Loucy (cell line): Measurements from ENCODE around the gene SLC8B1.

Experiments
- EZH2phosphoT487 ChIP-seq: fragments of 200-600 bp; IDR thresholded peaks from 2 replicates; pipeline ENCODE4 v1.6.1; 2018; ENCODE audit warnings: antibody characterized with exemption, mild to moderate bottlenecking, moderate library complexity, borderline replicate concordance
- TF ChIP-seq, protein P1 (sequence below): fragments of 200-600 bp; sonication (generic); conservative IDR thresholded peaks from 2 replicates; pipeline ENCODE4 v1.5.1; 2014; ENCODE audit warnings: mild to moderate bottlenecking, antibody characterized with exemption, low read length

DNA sequence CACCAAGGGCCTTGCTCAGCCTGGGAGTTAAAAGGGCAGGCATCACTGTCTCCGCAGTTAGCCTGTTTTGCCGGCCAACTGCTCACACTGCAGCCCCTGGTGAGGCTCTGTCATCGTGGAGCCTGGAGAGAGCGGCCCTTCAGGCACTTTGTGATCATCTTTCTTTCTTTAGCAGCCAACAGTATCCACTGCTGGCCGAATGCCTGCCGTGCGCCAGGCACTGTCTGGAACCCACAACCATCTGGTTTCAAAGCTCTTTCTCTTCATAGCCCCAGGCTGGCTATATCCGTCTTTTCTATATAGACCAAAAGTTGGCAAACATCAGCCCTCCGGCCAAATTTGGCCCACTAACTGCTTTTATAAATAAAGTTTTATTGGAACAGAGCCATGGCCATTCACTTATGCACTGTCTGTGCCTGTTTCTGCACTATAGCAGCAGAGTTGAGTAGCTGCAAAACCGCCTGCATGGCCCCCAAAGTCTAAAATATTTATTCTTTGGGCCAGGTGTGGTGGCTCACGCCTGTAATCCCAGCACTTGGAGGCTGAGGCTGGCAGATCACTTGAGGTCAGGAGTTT is 29.5 kb downstream of the SLC8B1 start:
- TF ChIP-seq, protein P1, sequence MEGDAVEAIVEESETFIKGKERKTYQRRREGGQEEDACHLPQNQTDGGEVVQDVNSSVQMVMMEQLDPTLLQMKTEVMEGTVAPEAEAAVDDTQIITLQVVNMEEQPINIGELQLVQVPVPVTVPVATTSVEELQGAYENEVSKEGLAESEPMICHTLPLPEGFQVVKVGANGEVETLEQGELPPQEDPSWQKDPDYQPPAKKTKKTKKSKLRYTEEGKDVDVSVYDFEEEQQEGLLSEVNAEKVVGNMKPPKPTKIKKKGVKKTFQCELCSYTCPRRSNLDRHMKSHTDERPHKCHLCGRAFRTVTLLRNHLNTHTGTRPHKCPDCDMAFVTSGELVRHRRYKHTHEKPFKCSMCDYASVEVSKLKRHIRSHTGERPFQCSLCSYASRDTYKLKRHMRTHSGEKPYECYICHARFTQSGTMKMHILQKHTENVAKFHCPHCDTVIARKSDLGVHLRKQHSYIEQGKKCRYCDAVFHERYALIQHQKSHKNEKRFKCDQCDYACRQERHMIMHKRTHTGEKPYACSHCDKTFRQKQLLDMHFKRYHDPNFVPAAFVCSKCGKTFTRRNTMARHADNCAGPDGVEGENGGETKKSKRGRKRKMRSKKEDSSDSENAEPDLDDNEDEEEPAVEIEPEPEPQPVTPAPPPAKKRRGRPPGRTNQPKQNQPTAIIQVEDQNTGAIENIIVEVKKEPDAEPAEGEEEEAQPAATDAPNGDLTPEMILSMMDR: no peak
- TF ChIP-seq EZH2phosphoT487: no peak
